ENCODE results near the gene CNTNAP2.

DNA sequence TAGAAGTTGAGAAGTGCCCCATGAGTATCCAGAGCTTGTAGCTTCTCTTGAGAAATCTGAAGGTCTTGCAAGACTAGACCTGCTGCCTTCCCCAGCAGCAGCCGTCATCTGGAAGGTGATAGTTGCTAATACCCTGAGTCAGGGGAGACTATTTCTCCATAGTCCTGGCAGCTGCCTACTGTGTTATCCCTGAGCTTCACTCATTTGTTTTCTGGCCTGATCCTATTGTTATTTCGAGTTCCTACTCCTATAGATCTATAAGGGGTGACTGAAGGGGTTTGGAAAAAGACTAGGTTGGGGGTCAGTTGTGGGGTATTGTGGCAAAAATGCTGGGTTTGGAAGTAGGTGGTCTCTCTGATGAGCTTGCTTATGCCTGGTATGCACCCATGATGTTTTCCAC, 297.8 kb downstream of the CNTNAP2 start:
- TF ChIP-seq CTCF (IDR thresholded peaks at IDR 0.05) (no peak), POLR2A (IDR thresholded peaks at IDR 0.05) (no peak)

Measured in uterus (tissue), 2 donors.